Stimulated activated CD8-positive, alpha-beta memory T cell treated with anti-CD3 and anti-CD28 coated beads, Interleukin-15, amount 100 ng/mL, for 24 hours (primary cell): ENCODE results near the gene EGR4.

ENCODE experiments used
- DNase-seq: peaks from one replicate; pipeline ENCODE4 v3.0.0-alpha.2; 2020; ENCODE audit warnings: low read depth

The EGR4 gene

GRCh38 chr2:73250872-73251846, 42.2 kb downstream of the EGR4 start:
- no peak for DNase-seq

DNA sequence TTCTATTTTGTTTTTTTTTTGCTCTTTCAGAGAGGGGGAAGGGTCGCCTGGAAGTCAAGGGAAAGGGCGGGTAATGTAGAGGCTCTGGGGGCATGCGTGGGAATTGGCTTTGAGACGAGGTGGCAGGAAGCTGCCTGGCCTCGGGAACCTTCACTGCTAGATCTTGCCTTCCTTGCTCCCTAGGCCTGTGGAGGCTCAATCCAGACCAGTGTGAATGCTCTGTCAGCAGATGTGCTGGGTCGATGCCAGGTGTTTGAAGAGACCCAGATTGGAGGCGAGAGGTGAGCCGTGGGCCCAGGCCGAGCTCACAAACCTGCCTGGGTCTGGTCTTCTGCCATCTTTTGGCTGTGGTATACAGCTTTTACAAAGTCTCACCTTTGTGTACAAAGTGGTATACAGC, 43.7 kb downstream of the EGR4 start:
- no peak for DNase-seq

- DNase-seq: no peak
These were observed 46.5 kb downstream of the EGR4 start for GRCh38 chr2:73246850-73247249.

- no peak for DNase-seq
These were observed 48.8 kb downstream of the EGR4 start for GRCh38 chr2:73244580-73244979.

GRCh38 chr2:73243884-73244570, 49.3 kb downstream of the EGR4 start:
- DNase-seq: no peak
